SK-N-SH treated with all-trans-retinoic acid at 6 μM for 48 hours (cell line): ENCODE results near the gene TPM1.

Experiments used
- ATAC-seq: fragments of 200-7000 bp; cut with Tn5 transposase; 3 replicates; pipeline ENCODE4 v1.9.1; 2020; ENCODE audit warnings: mild to moderate bottlenecking, moderate library complexity
- ARNTL ChIP-seq: fragments of 450-650 bp; formaldehyde crosslinking; IDR thresholded peaks from 2 replicates; pipeline ENCODE4 v1.5.0; 2020; ENCODE audit warnings: low read depth, mild to moderate bottlenecking, moderate library complexity, borderline replicate concordance
- BACH2 ChIP-seq: fragments of 250-450 bp; sonication (Bioruptor Pico); IDR thresholded peaks from 2 replicates; pipeline ENCODE4 v1.9.0; 2021; ENCODE audit warnings: mild to moderate bottlenecking, borderline replicate concordance
- CREB5 ChIP-seq: fragments of 250-450 bp; sonication (Bioruptor Pico); IDR thresholded peaks from 2 replicates; pipeline ENCODE4 v1.5.1; 2020; ENCODE audit warnings: low read depth, mild to moderate bottlenecking, moderate library complexity
- CSDC2 ChIP-seq: fragments of 250-450 bp; sonication (Bioruptor Pico); IDR thresholded peaks from 2 replicates; pipeline ENCODE4 v1.5.0; 2020; ENCODE audit warnings: mild to moderate bottlenecking, moderate library complexity
- CSRNP3 ChIP-seq: fragments of 250-450 bp; sonication (Bioruptor Pico); IDR thresholded peaks from 2 replicates; pipeline ENCODE4 v1.5.1; 2021; ENCODE audit warnings: mild to moderate bottlenecking, moderate library complexity
- ESRRG ChIP-seq: fragments of 250-450 bp; sonication (Bioruptor Pico); IDR thresholded peaks from 2 replicates; pipeline ENCODE4 v1.6.1; 2021; ENCODE audit warnings: mild to moderate bottlenecking
- GLIS3 ChIP-seq: fragments of 250-450 bp; sonication (Bioruptor Pico); IDR thresholded peaks from 2 replicates; pipeline ENCODE4 v1.5.0; 2020; ENCODE audit warnings: mild to moderate bottlenecking, moderate library complexity
- ISL1 ChIP-seq: fragments of 250-450 bp; sonication (Bioruptor Pico); IDR thresholded peaks from 2 replicates; pipeline ENCODE4 v2.1.2; 2022; ENCODE audit warnings: mild to moderate bottlenecking, moderate library complexity
- OSR1 ChIP-seq: fragments of 250-450 bp; sonication (Bioruptor Pico); IDR thresholded peaks from 2 replicates; pipeline ENCODE4 v1.8.0; 2022; ENCODE audit warnings: moderate library complexity, mild to moderate bottlenecking, inconsistent platforms
- PATZ1 ChIP-seq: fragments of 250-450 bp; sonication (Bioruptor Pico); IDR thresholded peaks from 2 replicates; pipeline ENCODE4 v1.8.0; 2020; ENCODE audit warnings: mild to moderate bottlenecking, moderate library complexity, borderline replicate concordance
- POU6F1 ChIP-seq: fragments of 250-450 bp; sonication (Bioruptor Pico); IDR thresholded peaks from 2 replicates; pipeline ENCODE4 v1.8.0; 2021; ENCODE audit warnings: low read depth, mild to moderate bottlenecking, moderate library complexity, borderline replicate concordance
- PPARA ChIP-seq: fragments of 250-450 bp; sonication (Bioruptor Pico); IDR thresholded peaks from 2 replicates; pipeline ENCODE4 v1.5.0; 2020; ENCODE audit warnings: mild to moderate bottlenecking, borderline replicate concordance
- RARB ChIP-seq: fragments of 250-450 bp; sonication (Bioruptor Pico); IDR thresholded peaks from 2 replicates; pipeline ENCODE4 v1.8.0; 2021; ENCODE audit warnings: mild to moderate bottlenecking, moderate library complexity
- SNAI2 ChIP-seq: fragments of 250-450 bp; sonication (Bioruptor Pico); IDR thresholded peaks from 2 replicates; pipeline ENCODE4 v1.5.0; 2020; ENCODE audit warnings: mild to moderate bottlenecking, moderate library complexity
- TOX ChIP-seq: fragments of 250-450 bp; sonication (Bioruptor Pico); IDR thresholded peaks from 2 replicates; pipeline ENCODE4 v1.8.0; 2021; ENCODE audit warnings: mild to moderate bottlenecking, moderate library complexity, borderline replicate concordance
- TSHZ2 ChIP-seq: fragments of 250-450 bp; sonication (Bioruptor Pico); IDR thresholded peaks from 2 replicates; pipeline ENCODE4 v1.5.0; 2020; ENCODE audit warnings: mild to moderate bottlenecking, moderate library complexity
- ZC3H10 ChIP-seq: fragments of 250-450 bp; sonication (Bioruptor Pico); IDR thresholded peaks from 2 replicates; pipeline ENCODE4 v1.5.1; 2021; ENCODE audit warnings: mild to moderate bottlenecking, moderate library complexity
- ZFP3 ChIP-seq: fragments of 250-450 bp; sonication (Bioruptor Pico); IDR thresholded peaks from 2 replicates; pipeline ENCODE4 v1.5.0; 2020; ENCODE audit warnings: mild to moderate bottlenecking, moderate library complexity
- ZNF565 ChIP-seq: fragments of 450-650 bp; formaldehyde crosslinking; conservative IDR thresholded peaks from 2 replicates; pipeline ENCODE4 v1.5.0; 2020; ENCODE audit warnings: low read depth, mild to moderate bottlenecking, moderate library complexity
- ZNF70 ChIP-seq: fragments of 450-650 bp; formaldehyde crosslinking; IDR thresholded peaks from 2 replicates; pipeline ENCODE4 v1.5.0; 2020; ENCODE audit warnings: mild to moderate bottlenecking, moderate library complexity
- ZNF8 ChIP-seq: fragments of 450-650 bp; formaldehyde crosslinking; IDR thresholded peaks from 2 replicates; pipeline ENCODE4 v1.5.0; 2020; ENCODE audit warnings: mild to moderate bottlenecking, moderate library complexity

Gene TPM1

GRCh38 chr15:62997441-62997840 is 45.1 kb upstream of the TPM1 start:
- TF ChIP-seq BACH2 (CRISPR knock-in tag) = no peak
- no peak for TF ChIP-seq ZNF565 (CRISPR knock-in tag)
- no peak for TF ChIP-seq TOX (CRISPR knock-in tag)
- no peak for TF ChIP-seq PATZ1 (CRISPR knock-in tag)
- no peak for TF ChIP-seq TSHZ2 (CRISPR knock-in tag)
- no peak for TF ChIP-seq ESRRG (CRISPR knock-in tag)
- no peak for TF ChIP-seq ZNF70 (CRISPR knock-in tag)
- TF ChIP-seq PPARA (CRISPR knock-in tag) = no peak
- TF ChIP-seq ISL1 (CRISPR knock-in tag) = no peak
- TF ChIP-seq CREB5 (CRISPR knock-in tag) = no peak
- no peak for TF ChIP-seq ZNF8 (CRISPR knock-in tag)
- TF ChIP-seq ZC3H10 = no peak
- no peak for TF ChIP-seq OSR1 (CRISPR knock-in tag)
- no peak for TF ChIP-seq CSDC2 (CRISPR knock-in tag)
- no peak for TF ChIP-seq SNAI2
- TF ChIP-seq RARB (CRISPR knock-in tag) = no peak
- TF ChIP-seq CSRNP3 (CRISPR knock-in tag) = no peak
- TF ChIP-seq GLIS3 = no peak
- TF ChIP-seq ZFP3 (CRISPR knock-in tag) = no peak
- no peak for TF ChIP-seq POU6F1 (CRISPR knock-in tag)
- ATAC-seq = no peak

GRCh38 chr15:62998262-62998890 is 44.2 kb upstream of the TPM1 start:
- no peak for ATAC-seq
- TF ChIP-seq ISL1 (CRISPR knock-in tag) (no peak), OSR1 (CRISPR knock-in tag) (no peak), POU6F1 (CRISPR knock-in tag) (no peak), ARNTL (no peak)
